Endothelial cell of umbilical vein (primary cell): Measurements from ENCODE around the gene CELA2B. TPM values are rescaled to one million over a fixed set of nuclear protein-coding genes. Genes with fewer than 3 reads are reported as not detected.

ENCODE experiments used
- BruUV-seq: library from RNA; stranded (reverse); fragments of 400-500 nt; replicated peaks from 2 replicates; lab custom pipeline; 2021; lab: Mats Ljungman, UMichigan
- CTCF ChIA-PET: fragments of 300-600, 350-600 bp; sonication (Branson Sonifier 250); formaldehyde crosslinking; loops from one replicate; lab custom pipeline; 2021; ENCODE audit warnings: antibody characterized with exemption, inconsistent platforms; lab: Charles Lee
- POLR2A ChIA-PET: fragments of 300-600, 350-600 bp; sonication (Branson Sonifier 250); formaldehyde crosslinking; loops from one replicate; lab custom pipeline; 2021; ENCODE audit warnings: antibody characterized with exemption, inconsistent platforms; lab: Charles Lee
- DNase-seq: peaks from one replicate; pipeline ENCODE4 v3.0.0-alpha.2; 2011; ENCODE audit warnings: low read depth, low spot score
- FAIRE-seq: peaks from 2 replicates; lab custom pipeline; 2011; peaks lifted over from hg19 to GRCh38; lab: Jason Lieb, UNC
- H2AFZ ChIP-seq: 2 replicates; pipeline ENCODE4 v1.6.0; 2012; ENCODE audit warnings: low read depth, low read length, control low read depth, inconsistent platforms
- H3K27ac ChIP-seq: 2 replicates; pipeline ENCODE4 v1.5.1; 2011; ENCODE audit warnings: low read depth, mild to moderate bottlenecking, control low read depth, low read length, moderate library complexity; ENCODE audit not compliant: insufficient read depth
- H3K27me3 ChIP-seq, 2 experiments: 2 replicates each; pipeline versions ENCODE4 v1.6.0 to v1.6.1; 2011; ENCODE audit warnings: low read length in 2 of 2, mixed read lengths in 1 of 2; ENCODE audit not compliant: control insufficient read depth in 2 of 2, insufficient read depth in 2 of 2
- H3K36me3 ChIP-seq, 2 experiments: 2 replicates in 1 of 2; 3 replicates in 1 of 2; pipeline ENCODE4 v1.5.1; 2011; ENCODE audit warnings: low read length in 2 of 2, mild to moderate bottlenecking in 1 of 2, moderate library complexity in 1 of 2; ENCODE audit not compliant: control insufficient read depth in 2 of 2, insufficient read depth in 2 of 2; ENCODE audit errors: extremely low read depth in 1 of 2
- H3K4me1 ChIP-seq: 3 replicates; pipeline ENCODE4 v1.5.1; 2011; ENCODE audit warnings: mild to moderate bottlenecking, low read length; ENCODE audit not compliant: control insufficient read depth, insufficient read depth; ENCODE audit errors: extremely low read depth
- H3K4me2 ChIP-seq: 2 replicates; pipeline ENCODE4 v1.6.1; 2011; ENCODE audit warnings: low read length, control low read depth, mixed read lengths; ENCODE audit not compliant: insufficient read depth
- H3K4me3 ChIP-seq, 3 experiments: fragments of 200-600 bp in 1 of 3; sonication (generic), shearing (Covaris generic) in 1 of 3; replicated peaks in 1 of 3; 2 replicates each; pipeline ENCODE4 v1.5.1; 2011 to 2016; ENCODE audit warnings: control low read depth in 3 of 3, low read length in 3 of 3, mild to moderate bottlenecking in 2 of 3, inconsistent platforms in 1 of 3, low read depth in 1 of 3, moderate library complexity in 1 of 3; ENCODE audit not compliant: insufficient read depth in 1 of 3
- H3K79me2 ChIP-seq: 2 replicates; pipeline ENCODE4 v1.6.0; 2012; ENCODE audit warnings: low read length, inconsistent platforms; ENCODE audit not compliant: control insufficient read depth, insufficient read depth
- H3K9ac ChIP-seq: replicated peaks from 2 replicates; pipeline ENCODE3; 2011; ENCODE audit warnings: low read length, control low read depth; ENCODE audit not compliant: insufficient read depth; ENCODE audit errors: extremely low read depth
- H3K9me1 ChIP-seq: replicated peaks from 3 replicates; pipeline ENCODE4 v1.6.0; 2011; ENCODE audit warnings: mild to moderate bottlenecking, low read length; ENCODE audit not compliant: control insufficient read depth, insufficient read depth; ENCODE audit errors: extremely low read depth
- H3K9me3 ChIP-seq: replicated peaks from 2 replicates; pipeline ENCODE4 v1.5.1; 2012; ENCODE audit warnings: low read length, inconsistent platforms; ENCODE audit not compliant: control insufficient read depth, insufficient read depth
- H4K20me1 ChIP-seq: replicated peaks from 2 replicates; pipeline ENCODE3; 2011; ENCODE audit warnings: mild to moderate bottlenecking, low read length; ENCODE audit not compliant: control insufficient read depth, insufficient read depth; ENCODE audit errors: extremely low read depth
- EZH2 ChIP-seq: IDR thresholded peaks from 2 replicates; pipeline ENCODE4 v1.6.1; 2012; ENCODE audit warnings: borderline replicate concordance, low read depth, mild to moderate bottlenecking, moderate library complexity, low read length, inconsistent platforms; ENCODE audit not compliant: severe bottlenecking
- FOS ChIP-seq: IDR thresholded peaks from 2 replicates; pipeline ENCODE4 v1.6.1; 2011; ENCODE audit warnings: mild to moderate bottlenecking, low read length, moderate library complexity, borderline replicate concordance; ENCODE audit not compliant: insufficient read depth
- GATA2 ChIP-seq: IDR thresholded peaks from 2 replicates; pipeline ENCODE4 v1.7.0; 2011; ENCODE audit warnings: low read depth, mild to moderate bottlenecking, moderate library complexity, mixed read lengths, low read length; ENCODE audit not compliant: insufficient read length, insufficient read depth
- JUN ChIP-seq: IDR thresholded peaks from 2 replicates; pipeline ENCODE4 v1.6.1; 2011; ENCODE audit warnings: borderline replicate concordance, low read depth; ENCODE audit not compliant: insufficient read length, insufficient read depth
- MYC ChIP-seq: IDR thresholded peaks from one replicate; pipeline ENCODE4 v1.6.1; 2011; ENCODE audit warnings: mild to moderate bottlenecking, low read depth, low read length
- POLR2A ChIP-seq: IDR thresholded peaks from 2 replicates; pipeline ENCODE4 v1.6.1; 2012; ENCODE audit warnings: low read depth, mild to moderate bottlenecking, control low read depth, low read length
- POLR2AphosphoS5 ChIP-seq: IDR thresholded peaks from 2 replicates; pipeline ENCODE4 v1.6.1; 2012; ENCODE audit warnings: low read depth, mild to moderate bottlenecking, control low read depth, low read length, moderate library complexity; ENCODE audit not compliant: insufficient read depth
- dilution Hi-C: fragments of 300-500 bp; cut with MboI; formaldehyde crosslinking; loops from one replicate; pipeline ENCODE4 v1.15.0; 2019; ENCODE audit warnings: low sequenced_read_pairs; ENCODE audit not compliant: extremely low pct_ligation_motif_present
- intact Hi-C: fragments of 100-400 bp; cut with micrococcal nuclease; formaldehyde crosslinking; loops from one replicate; pipeline ENCODE4 v1.10.0; 2022
- polyA plus RNA-seq, 4 experiments: library from polyadenylated mRNA; depleted of rRNA in 3 of 4; stranded (reverse) in 3 of 4; unstranded in 1 of 4; fragments of >200 nt; gene quantifications; 2 replicates each; pipeline versions ENCODE4 v1.2.1 to v1.2.3, GENCODE V29; 2011 to 2012; ENCODE audit warnings: missing spikeins in 1 of 4
- total RNA-seq: library from RNA; stranded (reverse); gene quantifications from 2 replicates; pipeline ENCODE4 v1.2.3, GENCODE V29; 2021
- TF ChIP-seq, protein P1 (sequence below), 2 donors: IDR thresholded peaks; 1 replicate in 1 of 2; 2 replicates in 1 of 2; pipeline ENCODE4 v1.5.1; 2011; ENCODE audit warnings: low read length in 2 of 2, mild to moderate bottlenecking in 2 of 2, moderate library complexity in 2 of 2, control low read depth in 1 of 2, inconsistent platforms in 1 of 2, low read depth in 1 of 2; ENCODE audit not compliant: insufficient read depth in 1 of 2; ENCODE audit errors: extremely low read depth in 1 of 2
- TF ChIP-seq, protein P2 (sequence below): IDR thresholded peaks from 2 replicates; pipeline ENCODE4 v1.6.1; 2011; ENCODE audit not compliant: insufficient read depth, insufficient read length

Gene CELA2B
- total and polyA plus RNA-seq, 2 donors (not counting 3 experiments of a cell fraction or from before 2014, with no cell fraction given), result not detected

DNA sequence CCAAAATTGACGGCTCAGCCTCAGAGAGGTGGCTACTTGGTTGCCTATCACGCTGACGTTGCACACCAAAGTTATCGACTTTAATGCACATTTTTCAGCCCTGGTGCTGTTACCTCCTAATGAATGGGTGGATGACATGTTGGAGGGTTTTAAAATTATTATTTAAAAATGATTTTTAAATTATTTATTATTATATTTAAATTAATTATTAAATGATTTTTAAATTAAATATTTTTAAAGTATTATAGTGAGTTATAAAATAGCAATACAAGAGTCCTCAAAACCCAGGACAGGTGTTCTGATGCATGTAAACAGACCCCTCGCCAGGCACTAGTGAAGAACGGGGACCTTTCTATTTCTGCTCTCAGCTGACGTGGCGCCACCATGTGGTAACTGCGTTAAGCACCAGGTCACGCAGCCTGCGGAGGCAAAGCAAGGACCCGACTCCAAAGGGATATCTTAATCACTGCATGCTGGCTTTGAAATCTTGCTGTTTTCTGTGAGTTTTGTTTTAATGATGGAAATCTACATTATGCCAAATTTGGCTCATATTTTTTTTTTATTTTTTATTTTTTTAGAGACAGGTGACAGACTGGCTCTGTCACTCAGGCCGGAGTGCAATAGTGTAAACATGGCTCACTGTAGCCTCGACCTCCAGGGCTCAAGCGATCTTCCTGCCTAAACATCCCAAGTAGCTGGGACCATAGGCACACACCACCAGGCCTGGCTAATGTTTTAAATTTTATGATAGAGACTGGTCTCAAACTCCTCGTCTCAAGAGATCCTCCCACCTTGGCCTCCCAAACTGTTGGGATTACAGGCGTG, 25.5 kb downstream of the CELA2B start:
- no peaks in the 10 kb centered on the region for H3K4me1 ChIP-seq
- FAIRE-seq (peak; percentile 90), DNase-seq (peak; percentile 55)
- H3K79me2 ChIP-seq, result no peaks in the 10 kb centered on the region
- no peaks in the 10 kb centered on the region for H3K9me1 ChIP-seq
- no TSS peak for BruUV-seq
- no peak overlapping the region for H3K4me2 ChIP-seq
- dilution Hi-C loops, result no loop called here
- no peak overlapping the region for H3K9ac ChIP-seq
- H4K20me1 ChIP-seq, result no peaks in the 10 kb centered on the region
- no peak overlapping the region for H3K27ac ChIP-seq
- no peak for TF ChIP-seq EZH2
- TF ChIP-seq, protein P1, sequence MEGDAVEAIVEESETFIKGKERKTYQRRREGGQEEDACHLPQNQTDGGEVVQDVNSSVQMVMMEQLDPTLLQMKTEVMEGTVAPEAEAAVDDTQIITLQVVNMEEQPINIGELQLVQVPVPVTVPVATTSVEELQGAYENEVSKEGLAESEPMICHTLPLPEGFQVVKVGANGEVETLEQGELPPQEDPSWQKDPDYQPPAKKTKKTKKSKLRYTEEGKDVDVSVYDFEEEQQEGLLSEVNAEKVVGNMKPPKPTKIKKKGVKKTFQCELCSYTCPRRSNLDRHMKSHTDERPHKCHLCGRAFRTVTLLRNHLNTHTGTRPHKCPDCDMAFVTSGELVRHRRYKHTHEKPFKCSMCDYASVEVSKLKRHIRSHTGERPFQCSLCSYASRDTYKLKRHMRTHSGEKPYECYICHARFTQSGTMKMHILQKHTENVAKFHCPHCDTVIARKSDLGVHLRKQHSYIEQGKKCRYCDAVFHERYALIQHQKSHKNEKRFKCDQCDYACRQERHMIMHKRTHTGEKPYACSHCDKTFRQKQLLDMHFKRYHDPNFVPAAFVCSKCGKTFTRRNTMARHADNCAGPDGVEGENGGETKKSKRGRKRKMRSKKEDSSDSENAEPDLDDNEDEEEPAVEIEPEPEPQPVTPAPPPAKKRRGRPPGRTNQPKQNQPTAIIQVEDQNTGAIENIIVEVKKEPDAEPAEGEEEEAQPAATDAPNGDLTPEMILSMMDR (IDR thresholded peaks at IDR 0.05; ENCODE audit: extremely low read depth in 1 of 2, insufficient read depth in 1 of 2, low read depth in 1 of 2, low read length in 2 of 2), result peak; percentile 84 to 86
- no peaks in the 10 kb centered on the region for H3K27me3 ChIP-seq
- no peaks in the 10 kb centered on the region for H3K36me3 ChIP-seq
- no peak overlapping the region for H3K4me3 ChIP-seq
- POLR2A ChIA-PET, result no interaction called here
- no peaks in the 10 kb centered on the region for H3K9me3 ChIP-seq
- H2AFZ ChIP-seq, result no peak overlapping the region
- intact Hi-C loops, result loop anchor here (1.0 kb wide), 2 partner anchors 70 to 178 kb away; no protein-coding TSS in a partner anchor
- CTCF ChIA-PET, result interaction anchor here (1.0 to 1.6 kb wide), 4 partner anchors 10 to 178 kb away, joined by 3 to 16 read pairs (median 4); no protein-coding TSS in a partner anchor

DNA sequence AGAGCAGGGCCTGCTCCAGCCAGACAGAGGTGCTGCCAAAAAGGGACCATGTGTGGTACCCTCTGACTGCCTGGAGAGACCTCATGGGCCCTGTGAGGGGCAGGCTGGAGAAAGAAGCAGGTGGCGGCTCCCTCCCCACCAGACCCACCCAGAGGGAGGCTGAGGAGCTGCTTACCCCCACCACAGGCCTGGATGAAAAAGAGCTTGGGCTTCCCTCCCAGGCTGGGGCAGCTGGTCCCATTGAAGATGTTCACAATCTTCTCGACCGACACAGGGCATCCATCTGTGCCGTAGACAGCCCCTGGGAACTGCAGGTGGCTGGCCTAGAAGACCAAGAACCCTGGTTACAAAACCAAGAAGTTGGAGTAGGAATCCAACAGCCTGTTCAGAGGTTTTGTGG, 28.5 kb downstream of the CELA2B start:
- Histone ChIP-seq H3K9ac (no peak overlapping the region), H3K4me3 (no peak overlapping the region), H3K36me3 (no peaks in the 10 kb centered on the region), H3K4me2 (no peak overlapping the region), H2AFZ (no peak overlapping the region), H4K20me1 (no peaks in the 10 kb centered on the region), H3K79me2 (no peaks in the 10 kb centered on the region), H3K27me3 (no peaks in the 10 kb centered on the region), H3K9me1 (no peaks in the 10 kb centered on the region), H3K27ac (no peak overlapping the region), H3K9me3 (no peaks in the 10 kb centered on the region), H3K4me1 (no peaks in the 10 kb centered on the region)
- TF ChIP-seq, protein P2, sequence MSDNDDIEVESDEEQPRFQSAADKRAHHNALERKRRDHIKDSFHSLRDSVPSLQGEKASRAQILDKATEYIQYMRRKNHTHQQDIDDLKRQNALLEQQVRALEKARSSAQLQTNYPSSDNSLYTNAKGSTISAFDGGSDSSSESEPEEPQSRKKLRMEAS, result no peak
- no peak for TF ChIP-seq EZH2
- no peak for TF ChIP-seq GATA2
- no peak for TF ChIP-seq JUN
- no peak for TF ChIP-seq POLR2AphosphoS5
- no peak for TF ChIP-seq MYC
- TF ChIP-seq, protein P1 (IDR thresholded peaks at IDR 0.05; ENCODE audit: extremely low read depth in 1 of 2, insufficient read depth in 1 of 2, low read depth in 1 of 2, low read length in 2 of 2), result no peak
- no peak for TF ChIP-seq POLR2A
- TF ChIP-seq FOS, result no peak
- intact Hi-C loops (no loop called here), dilution Hi-C loops (no loop called here)
- DNase-seq, result no peak
- POLR2A ChIA-PET, result no interaction called here
- no peak for FAIRE-seq
- CTCF ChIA-PET, result interaction anchor here (2.6 kb wide), 1 partner anchor 181 kb away, joined by 8 read pairs; no protein-coding TSS in a partner anchor
- BruUV-seq, result no TSS peak
